GM12873 (cell line): ENCODE results near the gene ZNF107.

ENCODE experiments used
- TF ChIP-seq, protein P1 (sequence below): IDR thresholded peaks from 2 replicates; pipeline ENCODE4 v1.5.1; 2012; ENCODE audit warnings: low read depth, mild to moderate bottlenecking, moderate library complexity, low read length, control low read depth; ENCODE audit not compliant: insufficient read depth; ENCODE audit errors: missing control alignments

The ZNF107 gene

GRCh38 chr7:64651203-64651602 lies 14.7 kb upstream of the ZNF107 start:
- TF ChIP-seq, protein P1, sequence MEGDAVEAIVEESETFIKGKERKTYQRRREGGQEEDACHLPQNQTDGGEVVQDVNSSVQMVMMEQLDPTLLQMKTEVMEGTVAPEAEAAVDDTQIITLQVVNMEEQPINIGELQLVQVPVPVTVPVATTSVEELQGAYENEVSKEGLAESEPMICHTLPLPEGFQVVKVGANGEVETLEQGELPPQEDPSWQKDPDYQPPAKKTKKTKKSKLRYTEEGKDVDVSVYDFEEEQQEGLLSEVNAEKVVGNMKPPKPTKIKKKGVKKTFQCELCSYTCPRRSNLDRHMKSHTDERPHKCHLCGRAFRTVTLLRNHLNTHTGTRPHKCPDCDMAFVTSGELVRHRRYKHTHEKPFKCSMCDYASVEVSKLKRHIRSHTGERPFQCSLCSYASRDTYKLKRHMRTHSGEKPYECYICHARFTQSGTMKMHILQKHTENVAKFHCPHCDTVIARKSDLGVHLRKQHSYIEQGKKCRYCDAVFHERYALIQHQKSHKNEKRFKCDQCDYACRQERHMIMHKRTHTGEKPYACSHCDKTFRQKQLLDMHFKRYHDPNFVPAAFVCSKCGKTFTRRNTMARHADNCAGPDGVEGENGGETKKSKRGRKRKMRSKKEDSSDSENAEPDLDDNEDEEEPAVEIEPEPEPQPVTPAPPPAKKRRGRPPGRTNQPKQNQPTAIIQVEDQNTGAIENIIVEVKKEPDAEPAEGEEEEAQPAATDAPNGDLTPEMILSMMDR = no peak

DNA sequence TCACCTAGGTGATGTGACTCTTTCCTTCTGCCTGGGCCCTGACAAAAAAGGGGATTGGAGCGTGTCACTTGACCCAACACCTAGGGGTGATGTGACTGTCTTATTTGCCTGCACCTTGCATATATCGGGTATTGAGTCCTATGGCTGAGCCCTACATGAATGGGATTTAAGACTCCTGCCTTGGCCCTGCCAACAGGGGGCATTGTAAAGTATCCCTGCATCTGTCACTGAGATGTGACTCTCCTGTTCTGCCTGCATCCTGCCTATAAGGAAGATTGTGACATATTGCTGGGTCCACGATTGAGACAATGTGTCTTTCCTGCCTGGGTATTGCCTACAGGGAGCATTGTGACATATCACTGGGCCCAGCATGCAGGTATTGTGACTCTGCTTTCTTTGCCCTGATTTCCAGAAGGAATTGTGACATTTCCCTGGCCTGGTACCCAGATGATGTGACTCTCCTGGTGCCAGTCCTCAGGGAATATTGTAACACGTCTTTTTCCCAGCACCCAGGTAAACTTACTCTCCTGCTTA lies 14.2 kb upstream of the ZNF107 start:
- TF ChIP-seq, protein P1 = no peak

- TF ChIP-seq, protein P1 = no peak
Observed at GRCh38 chr7:64653721-64654401, 12.1 kb upstream of the ZNF107 start.

- TF ChIP-seq, protein P1 = no peak
Observed at GRCh38 chr7:64654796-64655548, 11.0 kb upstream of the ZNF107 start.

GRCh38 chr7:64655811-64656210 lies 10.1 kb upstream of the ZNF107 start:
- TF ChIP-seq, protein P1 = no peak

DNA sequence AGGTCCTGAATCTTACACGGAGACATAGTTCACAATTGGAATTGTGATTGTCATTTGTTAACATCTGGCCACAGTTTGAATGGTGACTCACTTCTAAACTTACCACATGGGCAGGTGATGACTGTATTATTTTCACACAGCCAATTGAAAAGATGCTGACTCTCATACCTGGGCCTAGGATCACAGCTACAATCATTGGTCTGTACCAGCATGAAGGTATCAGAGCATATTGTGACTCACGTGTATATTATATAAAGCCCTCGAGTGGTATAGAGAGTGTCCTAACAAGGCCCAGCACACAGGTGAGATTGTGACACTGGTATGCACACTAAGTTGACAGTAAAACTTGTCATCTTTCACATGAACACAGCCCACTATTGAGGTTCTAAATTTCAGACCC lies 9.4 kb upstream of the ZNF107 start:
- TF ChIP-seq, protein P1 = no peak

DNA sequence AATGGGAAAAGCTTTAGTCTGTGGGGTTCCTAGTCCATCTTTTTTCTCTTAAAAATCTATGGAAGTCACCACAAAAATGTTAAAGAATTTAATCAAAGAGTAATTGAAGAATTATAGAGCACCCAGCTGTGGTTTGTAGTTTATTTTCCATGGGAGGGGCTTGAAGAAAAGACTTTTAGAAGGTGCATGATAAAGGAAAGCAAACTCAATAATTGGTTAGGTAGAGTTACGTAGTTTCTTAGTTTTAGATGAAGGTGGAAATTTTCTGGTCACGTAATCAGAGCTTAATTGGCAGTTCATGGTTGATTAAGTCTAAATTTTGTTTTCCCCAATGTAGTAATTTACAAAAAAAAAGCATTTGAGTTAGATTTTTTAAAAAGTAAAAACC lies 724 bp downstream of the ZNF107 start:
- TF ChIP-seq, protein P1 = no peak
